ENCODE results near the gene AGMAT.

The AGMAT gene

GRCh38 chr1:15620902-15621682 lies 36.2 kb upstream of the AGMAT start:
- DNase-seq: no peak
- H3K4me1 Mint-ChIP-seq: peaks cover 73% of the 10 kb centered on the region
- H3K4me3 Mint-ChIP-seq: no peak overlapping the region
- no peak for TF ChIP-seq CTCF (IDR thresholded peaks at IDR 0.05)
- H3K27ac Mint-ChIP-seq: peak overlapping the region; percentile 9
- H3K27me3 Mint-ChIP-seq (ENCODE audit: low read depth, poor library complexity): no peaks in the 10 kb centered on the region
- H3K36me3 Mint-ChIP-seq (ENCODE audit: low read depth): no peaks in the 10 kb centered on the region
- no peaks in the 10 kb centered on the region for H3K9me3 Mint-ChIP-seq

GRCh38 chr1:15620155-15620545 lies 35.3 kb upstream of the AGMAT start:
- H3K27me3 Mint-ChIP-seq (ENCODE audit: low read depth, poor library complexity): no peaks in the 10 kb centered on the region
- H3K27ac Mint-ChIP-seq: peak overlapping the region; percentile 55
- no peak for DNase-seq
- H3K9me3 Mint-ChIP-seq: no peaks in the 10 kb centered on the region
- no peak for TF ChIP-seq CTCF (IDR thresholded peaks at IDR 0.05)
- H3K36me3 Mint-ChIP-seq (ENCODE audit: low read depth): no peaks in the 10 kb centered on the region
- peaks cover 73% of the 10 kb centered on the region for H3K4me1 Mint-ChIP-seq
- peak overlapping the region; percentile 70 for H3K4me3 Mint-ChIP-seq

- peak overlapping the region; percentile 95 for H3K4me3 Mint-ChIP-seq
- H3K9me3 Mint-ChIP-seq: no peaks in the 10 kb centered on the region
- no peaks in the 10 kb centered on the region for H3K36me3 Mint-ChIP-seq (ENCODE audit: low read depth)
- DNase-seq: no peak
- no peaks in the 10 kb centered on the region for H3K27me3 Mint-ChIP-seq (ENCODE audit: low read depth, poor library complexity)
- TF ChIP-seq CTCF (IDR thresholded peaks at IDR 0.05): no peak
- peak overlapping the region; percentile 98 for H3K27ac Mint-ChIP-seq
- H3K4me1 Mint-ChIP-seq: peaks cover 73% of the 10 kb centered on the region
These were observed 34.0 kb upstream of the AGMAT start for GRCh38 chr1:15618655-15619525.

- peak overlapping the region; percentile 95 for H3K4me3 Mint-ChIP-seq
- no peaks in the 10 kb centered on the region for H3K36me3 Mint-ChIP-seq (ENCODE audit: low read depth)
- DNase-seq: no peak
- peak overlapping the region; percentile 98 for H3K27ac Mint-ChIP-seq
- no peak for TF ChIP-seq CTCF (IDR thresholded peaks at IDR 0.05)
- no peaks in the 10 kb centered on the region for H3K27me3 Mint-ChIP-seq (ENCODE audit: low read depth, poor library complexity)
- H3K9me3 Mint-ChIP-seq: no peaks in the 10 kb centered on the region
- H3K4me1 Mint-ChIP-seq: peaks cover 73% of the 10 kb centered on the region
These were observed 33.3 kb upstream of the AGMAT start for GRCh38 chr1:15618077-15618654.

- no peak for TF ChIP-seq CTCF (IDR thresholded peaks at IDR 0.05)
- Mint-ChIP-seq H3K36me3 (ENCODE audit: low read depth) (no peaks in the 10 kb centered on the region), H3K4me1 (peaks cover 66% of the 10 kb centered on the region), H3K27me3 (ENCODE audit: low read depth, poor library complexity) (peaks cover 1% of the 10 kb centered on the region), H3K9me3 (no peaks in the 10 kb centered on the region), H3K4me3 (peak within 1 kb of the TSS; percentile 95), H3K27ac (peak within 1 kb of the TSS; percentile 98)
- peak; percentile 98 for DNase-seq
These were observed 32.6 kb upstream of the AGMAT start, which contains the start of gene DDI2 for GRCh38 chr1:15617173-15618076. Gene DDI2 (plus strand): TSS chr1:15617458. CDS start chr1:15617671, 213 bp downstream.
